Loucy (cell line): Measurements from ENCODE around the gene PRMT3.

Experiments used
- CTCF ChIP-seq: fragments of 200-600 bp; sonication (generic); conservative IDR thresholded peaks from 2 replicates; pipeline ENCODE4 v1.5.1; 2014; ENCODE audit warnings: mild to moderate bottlenecking, antibody characterized with exemption, low read length
- EZH2phosphoT487 ChIP-seq: fragments of 200-600 bp; IDR thresholded peaks from 2 replicates; pipeline ENCODE4 v1.6.1; 2018; ENCODE audit warnings: antibody characterized with exemption, mild to moderate bottlenecking, moderate library complexity, borderline replicate concordance

GRCh38 chr11:20448834-20449233 lies 61.3 kb downstream of the PRMT3 start:
- TF ChIP-seq CTCF (0 out of 2 replicates have a peak, but pooled peaks have one; percentile 7), EZH2phosphoT487 (no peak)
